Measurements from ENCODE around the gene MAP3K8.
A peak's percentile ranks its signal among the peaks of the same experiment; 100 is the strongest.

Gene MAP3K8

DNA sequence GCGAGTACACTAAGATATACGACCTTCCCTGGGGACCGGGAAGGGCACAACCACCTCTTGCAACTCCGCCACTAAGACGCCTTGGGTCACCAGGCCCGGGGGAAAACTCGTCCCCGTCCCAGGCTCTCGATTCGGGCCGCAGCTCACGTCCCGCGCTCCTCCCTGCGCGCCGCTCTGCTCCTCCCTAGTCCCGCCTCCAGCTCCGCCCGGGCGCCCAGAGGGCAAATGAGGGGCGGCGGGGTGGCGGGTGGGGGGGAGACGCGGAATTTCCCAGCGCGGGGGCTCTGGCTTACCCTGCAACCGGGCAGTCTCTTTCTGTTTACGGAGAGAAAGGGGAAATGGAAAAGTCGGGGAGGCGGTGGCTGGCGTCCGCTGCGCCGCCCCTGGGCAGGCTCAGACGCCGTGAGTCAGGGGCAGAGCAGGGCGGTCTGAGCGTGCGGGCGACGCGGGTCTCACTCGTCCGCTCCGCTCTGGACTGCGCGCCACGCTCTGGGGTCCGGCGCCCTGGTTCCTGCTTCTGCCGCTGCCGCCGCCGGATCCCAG, at the start of gene MAP3K8:
TSS of gene MAP3K8 (plus strand) at position 455 of the 543 bp plus-strand sequence. CDS start 4,755 bp downstream, outside the sequence.
- DNase-seq (ENCODE audit: low spot score): peak; percentile 31

DNA sequence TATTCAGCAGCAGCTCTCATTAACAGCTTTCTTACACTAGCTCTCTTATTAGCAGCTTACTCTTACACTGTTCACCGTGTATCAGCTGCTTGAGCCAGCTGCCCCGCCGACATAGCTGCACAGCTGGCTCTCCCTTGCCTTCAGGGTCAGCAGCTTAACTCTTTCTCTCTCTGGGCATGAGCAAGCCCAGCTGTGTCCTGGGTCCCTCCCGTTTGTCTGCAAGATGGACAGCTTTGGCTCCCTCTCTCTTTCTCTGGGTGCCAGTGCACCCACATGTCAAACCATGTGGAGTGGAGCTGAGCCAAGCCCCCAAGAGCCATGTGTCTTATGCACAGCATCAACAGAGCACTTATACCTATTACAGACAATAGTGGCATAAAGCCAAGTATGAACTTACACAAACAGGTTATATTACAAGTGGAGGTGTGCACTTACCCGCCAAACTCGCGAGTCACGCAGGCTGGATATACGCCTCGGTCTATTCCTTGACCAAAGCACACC, 49.2 kb upstream of the MAP3K8 start:
- no peak for DNase-seq (ENCODE audit: low spot score)

DNA sequence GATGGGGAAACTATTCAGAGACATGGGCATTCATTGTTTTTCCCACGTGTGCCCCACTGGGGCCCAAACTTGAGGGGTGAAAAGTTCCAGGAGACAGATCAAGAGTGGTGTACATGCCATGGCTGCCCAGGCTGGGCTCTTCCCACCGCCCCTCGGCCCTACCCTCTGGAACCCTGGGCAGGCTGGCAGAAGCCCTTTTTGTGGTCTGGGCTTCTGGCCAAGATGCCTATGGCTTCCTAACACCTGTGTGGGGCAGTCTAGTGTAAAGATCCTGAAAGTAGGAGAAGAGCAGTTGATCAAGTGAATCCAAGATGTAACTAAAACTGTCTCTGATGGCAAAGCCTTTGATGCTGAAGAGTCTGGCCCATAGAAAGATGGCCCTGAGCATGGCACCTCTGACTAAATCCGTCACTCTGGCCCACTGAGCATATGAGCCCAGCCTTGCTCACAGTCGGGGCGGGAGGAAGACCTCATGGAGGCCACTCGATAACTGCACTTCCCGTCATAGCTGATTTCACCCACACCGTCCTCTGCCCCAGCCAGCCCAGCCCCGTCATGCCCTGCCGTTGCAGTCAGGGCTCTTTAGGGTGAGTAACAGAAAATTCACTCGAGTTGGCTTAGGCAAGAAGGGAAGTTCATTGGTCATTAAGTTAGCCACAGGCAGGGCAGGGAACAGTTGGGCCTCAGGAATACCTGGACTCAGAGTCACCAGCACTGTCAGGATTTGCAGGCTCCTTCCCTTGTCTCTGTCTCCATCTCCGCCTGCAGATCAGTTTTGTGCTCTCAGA, 47.0 kb upstream of the MAP3K8 start:
- DNase-seq (ENCODE audit: low spot score): no peak

DNA sequence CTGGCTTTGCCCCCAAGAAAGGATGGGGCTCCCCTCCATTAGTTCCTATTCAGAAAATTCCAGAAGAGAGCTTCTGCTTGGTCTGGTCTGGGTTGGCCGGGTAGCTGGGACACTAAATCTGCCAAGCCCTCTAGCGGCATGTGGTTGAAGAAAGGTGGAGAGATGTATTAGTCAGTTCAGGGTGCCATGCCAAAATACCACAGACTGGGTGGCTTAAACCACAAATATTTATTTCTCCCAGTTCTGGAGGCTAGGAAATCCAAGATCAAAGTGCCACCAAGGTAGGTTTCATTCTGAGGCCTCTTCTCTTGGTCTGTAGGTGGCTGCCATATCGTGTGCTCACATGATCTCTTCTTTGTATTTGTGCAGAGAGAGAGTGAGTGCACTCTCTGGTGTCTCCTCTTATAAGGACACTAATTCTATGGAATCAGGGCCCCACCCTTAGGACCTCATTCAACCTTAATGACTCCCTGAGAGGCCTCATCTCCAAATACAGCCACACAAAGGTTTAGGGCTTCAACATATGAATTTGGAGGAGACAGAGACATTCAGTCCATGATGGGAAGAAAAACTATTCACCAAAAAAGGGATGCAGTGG, 46.2 kb upstream of the MAP3K8 start:
- DNase-seq (ENCODE audit: low spot score): no peak

DNA sequence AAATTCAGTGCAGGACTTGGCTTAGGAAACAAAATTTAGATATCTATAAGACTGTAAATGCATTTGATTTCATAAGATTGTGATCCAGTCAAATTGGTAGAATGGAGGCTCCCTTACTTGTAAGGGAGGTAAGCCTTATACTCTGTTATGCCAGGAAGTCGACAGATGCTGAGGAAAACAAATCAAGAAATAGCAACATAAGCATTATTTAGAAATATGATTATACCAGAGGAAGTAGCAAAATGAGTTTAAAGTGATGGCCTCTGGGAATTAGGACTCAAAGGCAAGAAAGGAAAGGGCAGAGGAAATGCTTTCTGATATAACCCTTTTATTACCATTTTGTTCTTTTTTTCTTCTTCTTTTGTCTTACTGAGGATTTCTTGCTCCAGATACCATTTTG, 44.4 kb upstream of the MAP3K8 start:
- no peak for DNase-seq (ENCODE audit: low spot score)

DNA sequence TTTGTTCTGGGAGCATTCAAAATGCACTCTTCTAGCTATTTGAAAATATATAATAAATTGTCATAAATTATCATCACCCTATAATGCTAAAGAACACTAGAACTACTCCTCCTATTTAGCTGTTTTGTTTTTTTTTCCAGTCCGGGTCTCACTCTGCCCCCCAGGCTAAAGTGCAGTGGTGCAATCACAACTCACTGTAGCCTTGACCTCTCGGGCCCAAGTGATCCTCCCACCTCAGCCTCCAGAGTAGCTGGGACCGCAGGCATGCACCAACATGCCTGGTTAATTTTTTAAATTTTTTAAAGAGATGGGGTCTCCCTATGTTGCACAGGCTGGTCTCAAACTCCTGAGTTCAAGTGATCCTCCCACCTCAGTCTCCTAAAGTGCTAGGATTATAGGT, 43.8 kb upstream of the MAP3K8 start:
- no peak for DNase-seq (ENCODE audit: low spot score)

DNA sequence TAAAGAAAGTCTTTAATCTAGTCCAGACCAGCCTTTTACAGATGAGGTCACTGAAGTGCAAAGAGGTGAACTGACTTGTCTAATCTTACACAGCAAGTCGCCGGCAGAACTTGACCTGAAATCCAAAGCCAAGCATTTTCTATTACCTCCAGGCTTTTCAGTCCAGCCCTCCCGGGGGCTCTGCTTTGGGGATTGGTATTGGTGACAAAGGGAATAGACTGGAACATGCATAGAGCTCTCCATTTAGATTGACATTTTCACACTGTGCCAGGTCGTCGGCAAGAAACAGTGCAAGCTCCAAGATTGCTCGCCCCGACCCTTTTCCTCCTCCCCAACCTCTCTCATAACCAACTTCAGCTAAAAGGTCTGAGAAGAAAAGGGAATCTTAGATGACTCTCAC, 42.7 kb upstream of the MAP3K8 start:
- DNase-seq (ENCODE audit: low spot score): no peak

DNA sequence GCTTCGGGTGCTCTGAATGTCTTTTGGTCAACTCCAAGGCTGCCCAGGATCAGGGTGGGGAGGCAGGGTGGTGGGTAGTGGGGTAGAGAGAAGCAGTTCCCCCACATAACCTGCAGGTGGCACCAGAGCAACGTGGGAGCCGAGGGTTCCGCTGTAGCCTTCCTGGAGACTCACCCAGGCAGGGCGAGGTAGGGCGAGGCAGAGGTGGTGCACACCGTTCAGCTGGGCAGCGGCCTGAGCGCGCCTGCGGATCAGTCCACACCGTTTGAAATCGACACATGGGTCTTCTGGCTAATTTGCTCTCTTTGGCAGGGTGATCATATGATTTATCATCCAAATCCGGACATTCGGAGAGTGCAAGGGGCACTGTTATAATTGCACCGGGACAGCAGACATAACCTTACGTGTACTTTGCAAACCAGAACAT, 41.4 kb upstream of the MAP3K8 start:
- peak; percentile 68 for DNase-seq (ENCODE audit: low spot score)

DNA sequence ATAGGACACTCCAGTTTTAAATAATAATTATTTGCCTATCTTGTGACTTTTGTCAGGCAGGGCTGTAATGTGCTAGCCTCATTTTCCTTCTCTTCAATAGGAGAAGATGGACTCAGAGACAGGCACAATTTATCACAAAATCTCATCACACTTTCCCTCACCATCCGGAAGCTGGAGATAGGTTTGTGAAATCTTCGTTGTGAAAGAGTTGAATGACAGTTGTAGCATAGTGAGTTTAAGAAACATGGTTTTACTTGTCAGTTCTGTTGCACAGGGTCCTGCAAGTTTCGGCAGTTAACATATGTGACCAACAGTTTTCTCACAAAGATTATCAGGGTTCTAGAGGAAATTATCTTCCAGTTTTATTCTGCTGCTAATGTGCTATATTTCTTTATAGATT, 37.7 kb upstream of the MAP3K8 start:
- no peak for DNase-seq (ENCODE audit: low spot score)

DNA sequence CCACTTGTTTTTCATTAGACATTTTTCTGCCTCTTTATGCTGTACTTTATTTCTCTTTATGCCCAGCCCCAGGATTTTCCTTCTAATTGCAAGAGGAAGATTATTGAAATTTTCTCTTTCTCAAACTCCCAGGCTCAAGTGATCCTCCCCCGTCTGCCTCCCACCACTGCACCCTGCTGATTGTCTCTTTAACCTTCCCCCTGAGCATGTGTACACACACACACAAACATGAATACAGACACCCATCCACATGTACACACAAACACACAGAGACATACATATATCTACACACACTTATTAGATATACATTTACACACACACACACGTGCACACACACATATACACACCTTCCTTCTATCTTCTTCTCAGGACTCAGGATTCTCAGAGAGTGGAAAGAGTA, 37.3 kb upstream of the MAP3K8 start:
- DNase-seq (ENCODE audit: low spot score): no peak

DNA sequence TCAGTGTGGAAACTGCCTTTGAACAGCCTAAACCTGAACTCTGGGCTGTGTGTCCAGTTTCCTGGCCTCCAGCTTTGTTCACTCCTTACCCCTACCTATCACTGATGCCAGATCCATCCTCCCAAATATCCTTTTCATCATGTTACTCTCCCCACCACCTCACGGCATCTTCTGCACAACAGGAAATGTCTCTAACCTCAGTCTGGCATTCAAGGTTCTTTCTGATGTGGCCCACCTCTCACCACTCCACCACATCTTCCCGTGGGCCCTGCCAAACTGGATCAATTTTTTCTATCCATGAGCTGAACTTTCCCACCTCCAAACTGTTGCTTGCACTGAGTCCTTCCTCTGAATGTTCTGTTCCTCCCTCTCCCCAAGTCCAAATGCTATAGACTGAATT, 35.8 kb upstream of the MAP3K8 start:
- no peak for DNase-seq (ENCODE audit: low spot score)

DNA sequence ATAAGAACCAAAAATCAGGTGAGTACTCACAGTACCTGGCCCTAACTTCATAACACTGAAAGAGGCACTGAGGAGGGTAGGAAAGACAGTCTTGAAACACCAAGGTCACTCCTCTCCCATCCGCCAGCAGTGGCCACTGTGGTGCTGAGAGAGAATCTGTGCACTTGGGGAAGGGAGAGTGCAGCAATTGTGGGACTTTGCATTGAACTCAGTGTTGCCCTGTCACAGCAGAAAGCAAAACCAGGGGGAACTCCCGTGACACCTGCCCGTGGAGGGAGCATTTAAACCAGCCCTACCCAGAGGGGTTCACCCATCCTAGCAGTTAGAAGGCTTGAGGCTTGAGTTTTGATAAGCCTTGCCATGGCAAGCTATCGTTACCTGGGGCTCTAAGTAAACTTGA, 35.2 kb upstream of the MAP3K8 start:
- DNase-seq (ENCODE audit: low spot score): no peak

DNA sequence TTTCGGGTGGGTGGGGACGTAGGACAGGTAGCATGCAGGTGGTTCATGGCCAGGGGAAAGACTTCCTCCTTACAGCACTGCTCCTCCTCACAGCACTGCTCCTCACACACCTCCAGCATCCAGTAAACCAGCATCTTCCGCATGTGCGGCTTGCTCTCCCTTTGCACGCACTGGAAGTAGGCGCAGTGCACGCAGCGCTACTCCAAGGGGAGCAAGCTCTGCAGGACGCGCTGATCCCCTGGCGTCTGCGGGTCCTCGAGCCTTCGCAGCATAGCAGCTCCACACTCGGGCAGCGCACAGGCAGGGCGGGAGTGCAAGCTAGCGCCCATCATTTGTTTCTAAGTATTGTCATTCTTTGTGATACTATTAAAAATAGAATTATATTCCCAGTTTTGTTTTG, 30.5 kb upstream of the MAP3K8 start:
- DNase-seq (ENCODE audit: low spot score): no peak

DNA sequence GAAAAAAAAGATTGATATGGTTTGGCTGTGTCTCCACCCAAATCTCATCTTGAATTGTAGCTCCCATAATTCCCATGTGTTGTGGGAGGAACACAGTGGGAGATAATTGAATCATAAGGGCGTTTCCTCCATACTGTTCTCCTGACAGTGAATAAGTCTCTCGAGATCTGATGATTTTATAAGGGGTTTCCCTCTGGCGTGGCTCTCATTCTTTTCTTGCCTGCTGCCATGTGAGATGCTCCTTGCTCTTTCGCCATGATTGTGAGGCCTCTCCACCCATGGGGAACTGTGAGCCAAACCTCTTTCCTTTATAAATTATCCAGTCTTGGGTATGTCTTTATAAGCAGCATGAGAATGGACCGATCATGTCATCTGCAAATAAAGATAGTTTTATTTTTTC, 29.4 kb upstream of the MAP3K8 start:
- no peak for DNase-seq (ENCODE audit: low spot score)

DNA sequence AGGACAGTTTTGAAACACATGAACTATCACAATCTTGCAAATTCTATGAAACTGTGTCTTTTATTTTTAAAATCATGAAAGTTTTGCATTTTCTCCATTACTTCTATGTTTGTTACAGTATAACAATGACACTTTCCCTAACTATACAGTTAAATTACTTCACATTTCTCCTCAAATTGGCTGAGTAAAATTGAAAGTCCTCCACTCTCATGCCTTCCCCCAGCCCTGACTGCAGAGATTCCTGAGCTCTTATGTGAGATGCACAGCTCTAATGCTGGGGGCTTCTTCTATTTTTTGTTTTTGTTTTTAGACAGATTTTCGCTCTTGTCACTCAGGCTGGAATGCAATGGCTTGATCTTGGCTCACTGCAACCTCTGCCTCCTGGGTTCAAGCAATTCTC, 22.7 kb upstream of the MAP3K8 start:
- DNase-seq (ENCODE audit: low spot score): no peak

DNA sequence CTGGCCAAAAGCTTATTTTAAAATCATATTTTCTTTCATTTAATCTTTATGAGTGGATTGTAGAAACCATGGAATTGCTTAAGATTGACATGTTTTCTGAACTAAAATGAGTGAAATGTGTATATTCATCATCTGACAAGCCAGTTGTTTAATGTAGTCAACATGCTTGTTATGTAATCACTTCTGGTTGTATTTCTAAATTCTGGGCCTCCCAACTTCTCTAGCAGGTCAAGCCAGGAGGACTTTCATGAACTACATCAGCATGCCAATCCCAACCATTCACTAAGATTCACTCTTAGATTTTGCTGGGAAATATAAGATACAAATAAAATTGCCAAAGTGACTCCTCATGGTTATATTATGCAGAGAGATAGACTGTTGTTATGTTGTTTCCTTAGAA, 21.1 kb upstream of the MAP3K8 start:
- DNase-seq (ENCODE audit: low spot score): no peak

DNA sequence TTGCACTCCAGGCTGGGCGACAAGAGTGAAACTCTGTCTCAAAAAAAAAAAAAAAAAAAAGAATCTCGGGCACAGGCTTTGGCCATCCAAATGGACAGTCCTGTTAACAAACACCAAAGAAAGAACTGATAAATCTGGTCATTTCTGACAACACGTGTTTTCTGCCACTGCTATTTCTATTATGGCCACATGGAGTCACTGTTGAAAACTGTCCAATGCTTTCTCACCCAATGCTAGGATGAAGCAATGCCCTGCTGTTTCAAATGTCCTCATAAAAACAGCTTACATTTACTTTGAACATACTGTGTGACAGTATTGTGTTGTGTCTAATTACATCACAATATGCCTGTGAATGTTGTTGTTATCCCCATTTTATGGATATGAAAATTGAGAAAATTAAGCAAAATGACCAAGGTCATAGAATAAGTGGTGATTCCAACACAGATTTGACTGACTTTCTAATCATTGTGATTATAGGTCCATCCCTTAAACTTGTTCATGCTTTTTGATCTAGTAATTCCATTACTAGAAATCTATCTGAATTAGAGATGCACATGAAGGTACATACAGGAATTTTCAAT, 19.9 kb upstream of the MAP3K8 start:
- peak; percentile 71 for DNase-seq (ENCODE audit: low spot score)

DNA sequence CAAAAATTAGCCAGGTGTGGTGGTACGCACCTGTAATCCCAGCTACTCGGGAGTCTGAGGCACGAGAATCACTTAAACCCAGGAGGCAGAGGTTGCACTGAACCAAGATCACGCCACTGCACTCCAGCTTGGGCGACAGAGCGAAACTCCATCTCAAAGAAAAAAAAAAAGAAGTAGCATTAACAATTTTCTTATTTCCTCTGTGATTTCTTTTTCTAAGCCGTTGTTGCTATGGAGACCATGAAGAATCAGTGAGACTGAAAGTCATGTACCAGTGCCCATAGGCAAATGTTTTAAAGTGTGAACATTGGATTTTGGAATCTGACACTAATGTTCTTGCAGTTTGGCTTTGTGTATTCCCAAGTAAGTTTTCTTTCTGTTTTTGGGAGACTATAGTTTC, 18.4 kb upstream of the MAP3K8 start:
- DNase-seq (ENCODE audit: low spot score): no peak

DNA sequence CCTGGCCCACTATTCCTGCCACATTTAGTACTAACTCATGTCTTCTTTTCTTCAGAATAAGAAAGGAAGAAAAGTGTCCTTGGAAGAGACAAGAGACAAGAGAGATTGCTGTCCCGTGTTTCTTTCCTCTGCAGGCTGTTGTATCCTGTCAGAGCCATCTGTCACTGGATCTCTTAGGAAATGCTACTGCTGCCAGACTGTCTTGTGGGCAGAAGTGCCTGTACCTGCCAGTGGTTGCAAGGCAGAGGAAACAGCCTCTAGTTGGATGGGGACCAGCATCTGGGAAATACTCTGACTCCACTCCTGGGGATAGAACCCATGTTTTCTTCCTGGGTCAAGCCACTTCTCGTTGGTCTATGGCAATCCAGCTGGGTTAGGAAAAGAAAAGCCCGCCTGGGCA, 16.7 kb upstream of the MAP3K8 start:
- DNase-seq (ENCODE audit: low spot score): no peak

DNA sequence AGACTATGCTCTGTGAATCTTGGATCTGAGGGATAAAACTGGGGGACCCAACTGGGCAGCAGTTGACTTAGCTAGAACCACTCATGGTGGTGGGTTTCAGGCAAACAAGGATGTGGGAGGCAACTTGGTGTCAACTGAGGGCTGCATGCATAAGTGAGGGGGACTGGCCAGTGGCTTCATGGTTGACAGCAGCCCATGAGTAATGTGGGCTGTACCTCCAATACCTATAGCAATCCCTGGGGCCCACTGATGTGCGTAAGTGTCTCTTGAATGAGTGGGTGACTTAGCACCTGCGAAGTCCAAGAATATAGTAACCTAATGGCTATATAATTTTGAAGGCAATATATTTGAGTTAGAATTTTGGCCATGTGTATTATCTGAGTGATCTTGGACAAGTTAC, 13.7 kb upstream of the MAP3K8 start:
- DNase-seq (ENCODE audit: low spot score): no peak

DNA sequence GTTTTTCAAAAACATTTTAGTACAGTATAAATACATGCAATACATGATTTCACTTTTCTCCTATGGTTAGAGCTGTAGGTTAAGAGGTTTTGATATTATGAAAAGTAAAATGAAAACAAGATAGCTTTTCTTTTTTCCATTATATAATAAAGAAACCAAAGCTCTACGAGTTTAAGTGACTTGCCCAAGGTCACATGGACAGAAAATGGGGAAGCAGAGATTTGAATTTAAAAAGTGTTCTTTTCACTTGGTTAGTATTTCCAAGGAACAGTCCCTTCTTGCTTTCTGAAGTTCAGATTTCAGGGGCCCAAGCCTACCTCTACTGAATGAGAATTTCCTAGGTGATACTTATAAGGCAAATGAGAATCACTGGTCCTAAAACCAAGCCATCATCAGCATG, 13.2 kb upstream of the MAP3K8 start:
- DNase-seq (ENCODE audit: low spot score): no peak

DNA sequence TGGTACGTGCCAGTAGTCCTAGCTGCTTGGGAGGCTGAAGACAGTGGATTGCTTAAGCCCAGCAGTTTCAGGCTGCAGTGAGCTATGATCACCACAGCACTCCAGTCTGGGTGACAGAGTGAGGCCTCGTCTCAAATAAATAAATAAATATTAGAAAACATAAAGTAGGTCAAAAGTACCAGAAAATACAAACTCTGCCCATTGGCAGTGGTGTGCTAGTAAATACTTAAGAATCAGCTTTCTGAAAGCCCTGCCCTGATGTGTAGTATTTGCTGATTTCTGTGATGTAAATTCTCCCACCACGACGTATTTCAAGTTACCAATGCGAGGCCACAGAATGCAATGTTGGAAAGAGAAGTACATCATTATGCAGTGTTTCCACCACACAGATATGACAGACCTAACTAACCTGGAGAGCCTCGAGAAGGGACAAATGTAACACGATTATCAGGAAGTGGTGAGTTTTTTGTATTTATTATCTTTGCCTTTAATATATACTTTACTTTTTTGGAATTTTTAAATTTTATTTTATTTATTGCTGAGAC, 11.8 kb upstream of the MAP3K8 start:
- DNase-seq (ENCODE audit: low spot score): no peak

Measured in COLO829 (cell line).